Urinary bladder (tissue), 4 donors: Measurements from ENCODE around the gene MLLT10. TPM values are rescaled to one million over a fixed set of nuclear protein-coding genes. Genes with fewer than 3 reads are reported as not detected.

Source experiments
- DNase-seq: peaks from one replicate; pipeline ENCODE4 v3.0.0-alpha.2; 2015; ENCODE audit errors: extremely low spot score
- H3K27ac ChIP-seq: one replicate; pipeline ENCODE4 v1.5.1; 2013; ENCODE audit warnings: low read depth, mild to moderate bottlenecking, moderate library complexity
- H3K36me3 ChIP-seq: one replicate; pipeline ENCODE4 v1.6.1; 2013; ENCODE audit warnings: mild to moderate bottlenecking, moderate library complexity; ENCODE audit not compliant: insufficient read depth
- H3K4me1 ChIP-seq: one replicate; pipeline ENCODE4 v1.6.1; 2013; ENCODE audit warnings: mild to moderate bottlenecking, moderate library complexity; ENCODE audit not compliant: insufficient read depth
- H3K4me3 ChIP-seq: one replicate; pipeline ENCODE4 v1.5.1; 2013; ENCODE audit warnings: low read depth, low read length
- WGBS: extraction: QIAGEN DNeasy Blood & Tissue Kit; methylation state at CpG from one replicate; pipeline ENCODE4 v1.1.7; 2013; 5-methylcytosine and 5-hydroxymethylcytosine counted together
- polyA plus RNA-seq: library from polyadenylated mRNA; stranded (reverse); fragments of 200-250 nt; gene quantifications from one replicate; pipeline ENCODE4 v1.2.3, GENCODE V29; 2013
- total RNA-seq: library from RNA; depleted of rRNA; stranded (reverse); fragments of >200 nt; gene quantifications from one replicate; pipeline ENCODE4 v1.2.3, GENCODE V29; 2014
- donor health status: healthy with polysubstance abuse.
- donor health status: healthy.

The MLLT10 gene
- total RNA-seq: 109 TPM
- 36.6 TPM for polyA plus RNA-seq

DNA sequence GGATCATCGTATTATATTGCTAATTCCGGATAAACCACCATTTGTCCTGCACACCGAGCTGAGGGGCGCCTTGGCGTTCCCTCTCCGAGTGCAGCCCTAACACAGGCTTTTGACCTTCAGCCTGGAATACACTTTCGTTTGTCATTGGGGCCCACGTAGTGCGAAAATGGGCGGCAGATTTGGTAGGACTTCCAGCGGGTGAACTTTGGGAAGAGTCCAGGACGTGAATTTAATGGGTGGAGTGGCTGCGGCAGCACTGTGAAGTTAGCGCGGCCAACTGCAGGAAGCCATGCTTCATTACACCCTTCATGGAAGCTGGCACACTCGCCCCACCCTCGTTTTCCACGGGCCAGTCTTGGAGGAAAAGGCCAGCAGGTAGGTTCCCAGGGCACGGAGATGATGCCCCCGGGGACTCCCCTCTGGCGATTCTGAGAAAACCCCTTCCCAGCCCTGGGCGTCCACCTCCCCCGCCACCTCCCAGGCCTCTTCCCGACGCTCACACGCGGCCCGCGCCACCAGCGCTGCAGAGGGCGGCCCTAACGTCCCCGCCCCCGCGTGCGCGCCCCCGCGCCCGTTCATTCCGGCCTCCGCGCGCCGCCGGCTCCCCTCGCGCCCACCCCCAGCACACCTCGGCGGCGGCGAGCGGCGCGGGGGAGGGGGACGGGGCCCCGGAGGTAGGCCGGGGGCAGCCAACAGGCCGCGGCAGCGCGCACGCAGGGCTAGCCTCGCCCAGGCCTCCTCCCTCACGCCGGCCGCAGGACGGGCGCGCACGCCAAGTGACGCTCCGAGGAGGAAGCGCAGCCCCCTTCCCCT lies at the start of gene MLLT10:
MLLT10 (plus strand) TSS at position 766 of the 813 bp plus-strand sequence. CDS start 413 bp downstream, outside the sequence.
- no peaks in the 10 kb centered on the region for H3K4me1 ChIP-seq
- peak within 1 kb of the TSS; percentile 98 for H3K4me3 ChIP-seq
- DNase-seq: no peak
- H3K36me3 ChIP-seq: peaks cover 1% of the 10 kb centered on the region
- H3K27ac ChIP-seq: peak within 1 kb of the TSS; percentile 95
- under 1% methylated on average over 70 of the region's 74 CpGs for WGBS

DNA sequence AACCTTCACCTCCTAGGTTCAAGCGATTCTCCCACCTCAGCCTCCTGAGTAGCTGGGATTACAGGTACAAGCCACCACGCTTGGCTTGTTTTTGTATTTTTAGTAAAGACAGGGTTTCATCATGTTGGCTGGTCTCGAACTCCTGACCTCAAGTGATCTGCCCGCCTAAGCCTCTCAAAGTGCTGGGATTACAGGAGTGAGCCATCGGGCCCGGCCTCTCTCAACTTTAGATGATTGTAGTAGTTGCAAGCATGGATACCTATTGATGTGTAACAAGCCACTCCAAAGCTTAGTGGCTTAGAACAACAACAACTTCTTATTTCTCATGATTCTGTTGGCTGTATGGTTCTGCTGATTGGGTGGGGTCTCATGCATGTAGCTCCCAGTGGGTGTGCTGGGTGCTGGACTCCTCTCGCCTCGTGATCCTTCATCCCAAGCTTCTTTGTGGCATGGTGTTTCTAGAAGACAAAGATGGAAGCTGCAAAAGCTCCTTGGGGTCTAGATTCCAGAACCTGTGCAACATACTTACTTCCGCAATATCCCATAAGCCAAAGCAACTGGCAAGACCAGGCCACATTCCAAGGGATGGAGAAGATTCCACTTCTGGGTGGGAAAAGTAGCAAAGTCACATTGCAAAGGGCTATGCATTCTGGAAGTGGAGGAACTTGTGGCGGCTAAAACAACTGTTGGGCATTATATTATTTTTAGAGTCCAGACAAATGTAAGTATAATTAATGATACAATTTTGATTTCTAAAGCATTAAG lies 46.4 kb upstream of the MLLT10 start:
- Histone ChIP-seq H3K27ac (no peak overlapping the region), H3K36me3 (no peaks in the 10 kb centered on the region), H3K4me3 (no peak overlapping the region), H3K4me1 (no peaks in the 10 kb centered on the region)
- no peak for DNase-seq
- WGBS: 98% methylated on average over 10 of the region's 10 CpGs

DNA sequence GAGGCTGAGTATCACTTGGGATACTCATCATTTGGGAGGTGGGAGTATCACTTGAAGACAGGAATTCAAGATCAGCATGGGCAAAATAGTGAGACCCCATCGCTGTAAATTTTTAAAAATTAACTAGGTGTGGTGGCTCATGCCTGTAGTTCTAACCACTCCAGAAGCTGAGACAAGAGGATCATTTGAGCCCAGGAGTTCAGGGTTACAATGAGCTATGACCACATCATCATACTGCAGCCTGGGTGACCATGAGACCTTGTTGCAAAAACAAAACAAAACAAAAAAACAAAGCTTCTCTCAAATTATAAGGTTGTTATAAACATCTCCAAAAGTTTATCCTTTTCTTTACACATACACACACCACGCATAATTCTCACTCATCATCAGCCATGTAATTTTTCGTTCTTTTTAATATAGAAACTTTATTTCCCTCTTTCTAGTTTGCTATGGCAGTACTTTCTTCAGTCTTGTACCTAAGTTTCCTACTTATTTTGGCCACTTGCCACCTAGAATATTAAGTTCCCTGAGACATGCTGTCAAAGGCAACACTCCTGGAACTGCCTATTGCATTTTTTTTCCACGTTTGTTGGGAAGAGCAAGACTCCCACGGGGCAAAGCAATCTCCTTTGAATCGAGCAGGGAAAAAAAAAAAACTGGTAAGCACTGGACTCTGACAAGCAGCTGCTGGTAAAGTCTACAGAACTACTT lies 45.6 kb upstream of the MLLT10 start:
- H3K36me3 ChIP-seq: no peaks in the 10 kb centered on the region
- H3K4me1 ChIP-seq: no peaks in the 10 kb centered on the region
- DNase-seq: no peak
- no peak overlapping the region for H3K4me3 ChIP-seq
- WGBS: 57% methylated on average over 6 of the region's 6 CpGs
- H3K27ac ChIP-seq: no peak overlapping the region

DNA sequence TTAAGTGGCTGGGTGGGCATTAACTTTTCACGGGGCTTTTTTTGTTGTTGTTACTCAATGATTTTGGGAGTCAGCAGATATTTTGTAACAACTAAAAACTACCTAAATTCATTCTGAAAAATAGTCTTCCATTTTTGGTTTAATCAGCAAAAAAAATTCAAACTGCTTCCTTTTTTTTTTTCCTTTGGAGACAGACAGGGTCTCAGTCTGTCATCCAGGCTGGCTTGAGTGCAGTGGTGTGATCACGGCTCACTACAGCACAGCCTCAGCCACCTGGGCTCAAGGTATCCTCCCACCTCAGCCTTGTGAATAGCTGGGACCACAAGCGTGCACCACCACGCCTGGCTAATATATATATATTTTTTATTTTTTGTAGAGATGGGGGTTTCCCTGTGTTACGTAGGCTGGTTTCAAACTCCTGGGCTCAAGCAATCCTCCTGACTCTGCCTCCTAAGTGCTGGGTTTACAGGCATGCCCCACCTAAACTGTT lies 45.0 kb upstream of the MLLT10 start:
- no peak for DNase-seq
- WGBS: 79% methylated on average over 5 of the region's 5 CpGs

DNA sequence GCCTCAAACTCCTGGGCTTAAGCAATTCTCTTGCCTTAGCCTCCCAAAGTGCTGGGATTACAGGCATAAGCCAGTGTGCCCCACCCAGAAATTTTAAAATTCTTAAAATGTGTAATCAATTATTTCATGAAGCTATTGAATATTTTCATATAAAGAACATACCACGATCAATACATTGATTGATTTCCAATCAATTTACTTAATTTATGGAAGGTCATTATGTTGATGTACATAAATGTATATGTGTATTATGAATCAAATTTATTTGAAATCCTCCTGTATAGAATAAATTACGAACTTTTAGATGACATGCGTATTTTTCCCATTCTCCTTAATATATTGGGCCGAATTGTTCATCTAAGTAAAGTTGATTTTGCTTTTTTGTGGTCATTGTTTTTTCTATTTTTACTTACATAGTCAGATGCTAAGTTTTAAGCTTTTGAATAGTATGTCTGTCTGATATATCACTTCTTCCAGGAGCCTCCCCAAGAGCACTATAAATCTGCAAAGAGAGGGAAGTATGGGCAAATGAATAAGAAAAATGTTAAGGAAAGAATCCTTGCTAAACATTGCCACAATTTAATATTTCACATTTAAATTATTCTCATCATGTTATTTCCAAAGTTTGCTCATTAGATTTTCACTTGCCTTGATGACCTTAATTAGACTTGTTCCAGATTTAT lies 43.9 kb upstream of the MLLT10 start:
- WGBS: 99% methylated on average over 4 of the region's 4 CpGs
- no peak for DNase-seq
- no peak overlapping the region for H3K4me3 ChIP-seq
- H3K27ac ChIP-seq: no peak overlapping the region
- H3K4me1 ChIP-seq: no peaks in the 10 kb centered on the region
- H3K36me3 ChIP-seq: no peaks in the 10 kb centered on the region

More for the DNA sequence above, 45.0 kb upstream of the MLLT10 start:
- Histone ChIP-seq H3K27ac (no peak overlapping the region), H3K4me1 (no peaks in the 10 kb centered on the region), H3K36me3 (no peaks in the 10 kb centered on the region), H3K4me3 (no peak overlapping the region)

DNA sequence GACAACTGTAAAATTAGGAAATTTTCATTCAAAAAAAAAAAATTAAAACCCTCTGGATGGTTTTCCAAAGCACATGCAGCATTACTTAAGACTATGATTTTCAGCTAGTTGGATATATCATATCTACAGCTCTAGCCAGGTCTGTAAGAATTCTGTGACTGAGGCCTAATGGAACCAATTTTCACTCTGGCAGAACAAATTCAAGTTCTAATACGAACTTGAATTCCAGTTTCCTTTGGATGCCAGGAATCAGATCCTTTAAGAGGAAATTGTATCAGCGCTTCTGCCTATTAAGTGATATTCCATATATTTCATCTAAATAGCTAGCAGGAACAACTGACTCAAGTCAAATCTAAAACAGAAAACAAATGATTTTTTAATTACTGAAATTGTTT lies 43.3 kb upstream of the MLLT10 start:
- no peak overlapping the region for H3K27ac ChIP-seq
- 84% methylated on average over 2 of the region's 2 CpGs for WGBS
- H3K36me3 ChIP-seq: no peaks in the 10 kb centered on the region
- no peak overlapping the region for H3K4me3 ChIP-seq
- no peaks in the 10 kb centered on the region for H3K4me1 ChIP-seq
- no peak for DNase-seq

DNA sequence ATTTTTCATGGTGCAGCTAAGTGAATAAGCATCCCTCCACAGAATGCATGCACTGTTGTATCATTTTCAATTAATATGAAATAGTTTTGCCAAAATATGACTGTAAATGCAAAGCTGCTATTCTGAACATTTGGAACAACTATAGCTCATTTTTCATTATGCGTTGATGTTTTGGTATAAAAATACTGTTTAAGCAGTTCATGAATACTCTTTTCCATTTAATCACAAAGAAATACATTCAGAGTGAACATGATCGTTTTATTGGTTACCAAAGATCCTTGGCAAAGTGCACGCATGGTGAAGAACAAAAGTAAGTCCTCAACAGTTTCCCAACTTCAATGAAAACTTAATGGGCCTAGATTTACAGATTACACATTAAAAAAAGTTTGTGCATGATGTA lies 41.6 kb upstream of the MLLT10 start:
- 66% methylated on average over 3 of the region's 3 CpGs for WGBS

DNA sequence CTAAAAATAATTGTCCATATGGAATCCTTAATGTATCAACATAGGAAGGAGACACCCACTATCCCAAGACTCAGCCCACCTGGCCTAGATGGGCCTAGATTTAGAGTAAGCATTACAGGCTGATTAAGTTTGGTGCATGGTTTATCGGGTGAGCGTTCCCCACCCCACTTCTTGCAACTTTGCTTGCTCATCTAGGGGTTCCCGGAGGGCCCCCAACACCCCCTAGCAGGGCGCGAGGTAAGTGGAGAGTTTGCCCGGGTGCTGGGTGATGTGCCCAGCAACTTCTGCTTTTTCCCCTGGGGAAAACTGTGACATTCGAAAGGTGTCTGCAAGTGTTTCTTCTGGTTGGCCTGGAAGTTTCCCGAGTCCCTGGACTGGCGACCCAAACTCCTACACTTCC lies 40.2 kb upstream of the MLLT10 start:
- Histone ChIP-seq H3K27ac (no peak overlapping the region), H3K4me1 (no peaks in the 10 kb centered on the region), H3K4me3 (no peak overlapping the region), H3K36me3 (no peaks in the 10 kb centered on the region)
- DNase-seq: no peak
- 72% methylated on average over 9 of the region's 9 CpGs for WGBS

More for the DNA sequence above, 41.6 kb upstream of the MLLT10 start:
- Histone ChIP-seq H3K27ac (no peak overlapping the region), H3K4me3 (no peak overlapping the region), H3K36me3 (no peaks in the 10 kb centered on the region), H3K4me1 (no peaks in the 10 kb centered on the region)
- no peak for DNase-seq

DNA sequence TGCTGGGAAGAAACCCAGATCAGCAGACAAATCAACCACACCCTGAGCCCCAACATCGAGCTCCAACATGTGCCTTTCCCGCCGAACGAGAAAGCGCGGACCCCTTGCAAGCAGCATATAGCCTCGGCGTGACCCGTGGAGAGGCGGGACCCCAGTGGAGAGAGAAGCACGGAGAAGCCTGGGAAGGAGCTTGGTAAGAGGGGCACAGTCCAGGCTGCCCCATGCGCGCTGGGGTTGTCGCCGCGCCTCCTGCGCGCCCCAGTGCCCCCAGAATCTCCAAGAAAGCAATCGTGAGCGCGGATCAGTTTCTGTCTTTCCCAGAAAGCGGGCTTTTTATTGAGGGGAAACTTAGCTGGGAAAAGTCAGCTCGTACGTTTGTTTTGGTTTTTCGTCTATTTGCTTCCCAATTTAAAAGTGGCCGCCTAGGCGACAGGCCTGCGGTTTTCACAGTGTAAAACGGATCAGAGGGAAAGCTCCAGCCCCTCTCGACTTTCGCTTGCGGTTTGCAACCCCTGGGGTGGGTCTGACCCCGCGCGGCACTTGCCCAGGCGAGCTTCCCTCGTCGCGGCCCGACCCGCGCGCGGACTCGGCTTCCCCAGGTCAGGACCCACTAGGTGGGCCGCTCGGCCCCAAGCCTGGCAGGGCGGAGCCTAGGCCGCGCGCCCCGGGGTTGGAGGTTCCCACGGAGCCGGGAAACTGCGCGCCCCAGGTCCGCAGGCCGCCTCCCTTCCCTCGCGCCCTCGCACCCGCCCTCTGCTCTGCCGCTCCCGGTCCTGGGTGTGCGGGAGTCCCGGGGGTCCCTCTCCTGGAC lies 39.6 kb upstream of the MLLT10 start:
- WGBS: 8% methylated on average over 66 of the region's 66 CpGs
- no peaks in the 10 kb centered on the region for H3K4me1 ChIP-seq
- peak overlapping the region; percentile 73 for H3K4me3 ChIP-seq
- no peaks in the 10 kb centered on the region for H3K36me3 ChIP-seq
- H3K27ac ChIP-seq: peak overlapping the region; percentile 12
- DNase-seq: no peak

DNA sequence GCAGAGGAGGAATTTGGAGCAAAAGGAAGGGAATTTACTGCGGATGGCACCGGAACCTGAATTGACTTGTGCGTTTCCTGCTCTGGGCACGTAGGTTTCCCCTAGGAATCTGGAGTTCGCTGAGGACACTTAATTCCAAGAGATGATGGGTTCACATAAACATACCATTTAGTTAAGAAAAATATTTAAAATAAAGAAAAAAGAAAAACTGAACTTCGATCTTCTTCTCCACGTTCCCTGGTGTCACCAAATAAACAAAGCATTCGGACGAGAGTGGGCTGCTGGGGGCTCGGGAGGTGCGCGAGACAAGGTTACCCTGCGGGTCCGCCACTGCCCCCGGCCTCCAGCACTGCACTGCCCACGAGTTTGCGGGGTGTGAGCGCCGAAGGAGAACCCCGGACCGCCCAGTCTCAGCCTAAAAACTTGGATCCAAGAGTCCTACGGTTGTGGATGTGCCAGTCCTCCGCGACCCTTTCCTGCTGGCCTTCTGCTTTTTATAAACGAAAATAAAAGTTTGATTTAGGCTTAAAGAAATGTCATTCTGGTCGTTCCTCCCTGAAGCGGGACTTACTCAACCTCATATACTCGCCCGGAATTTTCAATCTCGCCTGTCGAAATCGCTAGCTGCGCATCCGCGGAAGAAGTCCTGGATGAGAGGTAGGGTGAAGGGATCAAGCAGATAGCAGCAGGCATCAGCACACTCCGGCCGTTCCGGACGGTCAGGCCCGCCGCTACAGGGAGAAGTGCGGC lies 38.9 kb upstream of the MLLT10 start:
- H3K4me3 ChIP-seq: peak overlapping the region; percentile 73
- DNase-seq: no peak

DNA sequence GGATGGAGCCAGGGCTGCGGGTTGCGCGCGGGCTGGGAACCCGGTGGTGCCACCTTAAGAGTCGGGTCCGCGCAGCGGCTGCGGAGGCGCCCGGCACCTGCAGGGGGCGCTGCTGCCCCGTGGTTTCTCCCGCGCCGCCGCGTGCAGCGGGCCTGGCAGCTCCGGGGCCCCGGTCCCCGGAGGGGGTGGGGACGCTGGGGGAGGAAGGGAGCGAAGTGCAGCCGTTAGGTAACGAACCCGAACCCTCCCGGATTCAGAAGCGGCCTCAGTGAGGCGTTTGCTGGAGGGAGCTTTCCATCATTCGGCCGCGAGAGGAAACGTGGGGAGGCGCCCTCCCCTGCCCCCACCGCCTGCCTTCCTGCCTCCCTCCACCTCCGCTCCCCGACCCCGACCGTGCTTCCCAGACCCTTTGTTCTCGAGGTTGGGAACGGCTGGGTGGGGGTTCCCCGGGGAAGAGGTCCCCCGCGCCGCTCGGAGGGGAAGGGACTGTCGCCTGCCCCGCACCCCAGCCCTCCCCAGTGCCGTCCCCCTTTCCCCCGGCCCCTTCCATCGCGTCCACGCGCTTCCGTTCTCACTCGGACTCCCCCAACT lies 38.2 kb upstream of the MLLT10 start:
- Histone ChIP-seq H3K4me3 (peak overlapping the region; percentile 73), H3K36me3 (no peaks in the 10 kb centered on the region), H3K27ac (no peak overlapping the region), H3K4me1 (no peaks in the 10 kb centered on the region)
- DNase-seq: no peak
- WGBS: under 1% methylated on average over 58 of the region's 58 CpGs

More for the DNA sequence above, 38.9 kb upstream of the MLLT10 start:
- H3K36me3 ChIP-seq: no peaks in the 10 kb centered on the region
- H3K27ac ChIP-seq: no peak overlapping the region
- under 1% methylated on average over 42 of the region's 42 CpGs for WGBS
- no peaks in the 10 kb centered on the region for H3K4me1 ChIP-seq
